MG63 (cell line): Measurements from ENCODE around the gene BICDL2. TPM values are rescaled to one million over a fixed set of nuclear protein-coding genes. Genes with fewer than 3 reads are reported as not detected.
"Not testable (repeated sequence)": the region's sequence is repeated elsewhere in the genome, so short reads cannot be mapped to it uniquely, and the experiment has no call there.

Source experiments
- DNase-seq: peaks from one replicate; pipeline ENCODE4 v3.0.0-alpha.2; 2020
- H3K27me3 ChIP-seq: fragments of 250-450 bp; sonication (Bioruptor Pico); 2 replicates; pipeline ENCODE4 v1.5.1; 2020; ENCODE audit warnings: mild to moderate bottlenecking, moderate library complexity
- H3K36me3 ChIP-seq: fragments of 250-450 bp; sonication (Bioruptor Pico); 2 replicates; pipeline ENCODE4 v1.5.1; 2020; ENCODE audit warnings: mild to moderate bottlenecking, moderate library complexity
- H3K4me3 ChIP-seq: fragments of 250-450 bp; sonication (Bioruptor Pico); 2 replicates; pipeline ENCODE4 v1.5.1; 2020; ENCODE audit warnings: mild to moderate bottlenecking, moderate library complexity
- H3K9me3 ChIP-seq: fragments of 250-450 bp; sonication (Bioruptor Pico); 2 replicates; pipeline ENCODE4 v1.5.1; 2020; ENCODE audit warnings: mild to moderate bottlenecking, moderate library complexity
- total RNA-seq: library from RNA; depleted of rRNA; stranded (reverse); fragments of >200 nt; shearing (Covaris generic); gene quantifications from 2 replicates; pipeline ENCODE4 v1.2.3, GENCODE V29; 2014; ENCODE audit warnings: low replicate concordance; rRNA removed

Gene BICDL2
- not detected in 2 replicates for total RNA-seq

- Histone ChIP-seq H3K36me3 (no peaks in the 10 kb centered on the region), H3K9me3 (no peaks in the 10 kb centered on the region), H3K4me3 (no peak within 1 kb of the TSS), H3K27me3 (peaks cover 67% of the 10 kb centered on the region)
- DNase-seq = no peak
These were observed at the start of gene BICDL2 for GRCh38 chr16:3036726-3037315. Gene BICDL2, minus strand, starts transcription at chr16:3036944. Its CDS starts 1,448 bp downstream, at chr16:3035496.

GRCh38 chr16:3085868-3086595 lies 49.3 kb upstream of the BICDL2 start:
- no peaks in the 10 kb centered on the region for H3K27me3 ChIP-seq
- no peaks in the 10 kb centered on the region for H3K36me3 ChIP-seq
- no peaks in the 10 kb centered on the region for H3K9me3 ChIP-seq
- no peak overlapping the region for H3K4me3 ChIP-seq
- DNase-seq = no peak

- Histone ChIP-seq H3K36me3 (no peaks in the 10 kb centered on the region), H3K9me3 (no peaks in the 10 kb centered on the region), H3K27me3 (peaks cover 6% of the 10 kb centered on the region), H3K4me3 (no peak overlapping the region)
- DNase-seq = no peak
These were observed 48.4 kb upstream of the BICDL2 start for GRCh38 chr16:3084969-3085670.

- Histone ChIP-seq H3K36me3 (no peaks in the 10 kb centered on the region), H3K4me3 (no peak overlapping the region), H3K27me3 (peaks cover 12% of the 10 kb centered on the region), H3K9me3 (no peaks in the 10 kb centered on the region)
- DNase-seq = no peak
These were observed 47.7 kb upstream of the BICDL2 start for GRCh38 chr16:3084491-3084890.

GRCh38 chr16:3083408-3083807 lies 46.7 kb upstream of the BICDL2 start:
- not testable (repeated sequence) for H3K9me3 ChIP-seq, DNase-seq, H3K4me3 ChIP-seq, H3K36me3 ChIP-seq
- peaks cover 18% of the 10 kb centered on the region for H3K27me3 ChIP-seq

GRCh38 chr16:3081957-3082356 lies 45.2 kb upstream of the BICDL2 start:
- H3K4me3 ChIP-seq, H3K36me3 ChIP-seq, H3K9me3 ChIP-seq, DNase-seq: not testable (repeated sequence)
- H3K27me3 ChIP-seq = peaks cover 25% of the 10 kb centered on the region

- no peak for DNase-seq
- Histone ChIP-seq H3K27me3 (peaks cover 29% of the 10 kb centered on the region), H3K36me3 (no peaks in the 10 kb centered on the region), H3K4me3 (no peak overlapping the region), H3K9me3 (no peaks in the 10 kb centered on the region)
These were observed 43.3 kb upstream of the BICDL2 start for GRCh38 chr16:3080024-3080423.

GRCh38 chr16:3076577-3076976 lies 39.8 kb upstream of the BICDL2 start:
- no peak overlapping the region for H3K4me3 ChIP-seq
- no peak for DNase-seq
- no peaks in the 10 kb centered on the region for H3K36me3 ChIP-seq
- no peaks in the 10 kb centered on the region for H3K9me3 ChIP-seq
- peaks cover 33% of the 10 kb centered on the region for H3K27me3 ChIP-seq

GRCh38 chr16:3075946-3076345 lies 39.2 kb upstream of the BICDL2 start:
- not testable (repeated sequence) for H3K36me3 ChIP-seq, H3K4me3 ChIP-seq, H3K9me3 ChIP-seq, DNase-seq
- peaks cover 33% of the 10 kb centered on the region for H3K27me3 ChIP-seq

- Histone ChIP-seq H3K36me3 (no peaks in the 10 kb centered on the region), H3K27me3 (peaks cover 30% of the 10 kb centered on the region), H3K4me3 (no peak overlapping the region), H3K9me3 (no peaks in the 10 kb centered on the region)
- DNase-seq = no peak
These were observed 38.8 kb upstream of the BICDL2 start for GRCh38 chr16:3075523-3075915.

GRCh38 chr16:3074860-3075522 lies 38.2 kb upstream of the BICDL2 start:
- H3K4me3 ChIP-seq = no peak overlapping the region
- H3K36me3 ChIP-seq = no peaks in the 10 kb centered on the region
- peaks cover 26% of the 10 kb centered on the region for H3K27me3 ChIP-seq
- no peak for DNase-seq
- no peaks in the 10 kb centered on the region for H3K9me3 ChIP-seq

GRCh38 chr16:3073448-3073847 lies 36.7 kb upstream of the BICDL2 start:
- Histone ChIP-seq H3K36me3 (no peaks in the 10 kb centered on the region), H3K4me3 (no peak overlapping the region), H3K9me3 (no peaks in the 10 kb centered on the region), H3K27me3 (peaks cover 15% of the 10 kb centered on the region)
- no peak for DNase-seq

- DNase-seq, H3K9me3 ChIP-seq, H3K4me3 ChIP-seq, H3K36me3 ChIP-seq: not testable (repeated sequence)
- H3K27me3 ChIP-seq = peaks cover 13% of the 10 kb centered on the region
These were observed 36.0 kb upstream of the BICDL2 start for GRCh38 chr16:3072576-3073263.

GRCh38 chr16:3072148-3072547 lies 35.4 kb upstream of the BICDL2 start:
- DNase-seq, H3K9me3 ChIP-seq, H3K36me3 ChIP-seq, H3K4me3 ChIP-seq: not testable (repeated sequence)
- H3K27me3 ChIP-seq = peaks cover 10% of the 10 kb centered on the region

GRCh38 chr16:3071655-3072054 lies 34.9 kb upstream of the BICDL2 start:
- H3K4me3 ChIP-seq = no peak overlapping the region
- H3K36me3 ChIP-seq = no peaks in the 10 kb centered on the region
- H3K9me3 ChIP-seq = no peaks in the 10 kb centered on the region
- H3K27me3 ChIP-seq = peaks cover 6% of the 10 kb centered on the region
- no peak for DNase-seq

GRCh38 chr16:3070608-3071111 lies 33.9 kb upstream of the BICDL2 start:
- Histone ChIP-seq H3K9me3 (no peaks in the 10 kb centered on the region), H3K27me3 (peaks cover 4% of the 10 kb centered on the region; the same call in 1 of the 2 replicates), H3K36me3 (no peaks in the 10 kb centered on the region), H3K4me3 (no peak overlapping the region)
- DNase-seq = no peak
